Natural killer cell treated with Interleukin-12 subunit alpha and Interleukin-12 subunit beta and Interleukin-15 and Interleukin-18, amount 100 ng/mL, for 72 hours (primary cell): ENCODE measurements around the gene DIDO1. TPM values are rescaled to one million over a fixed set of nuclear protein-coding genes. Genes with fewer than 3 reads are reported as not detected.
A peak's percentile ranks its signal among the peaks of the same experiment; 100 is the strongest.

Experiments used
- ATAC-seq, 2 donors: fragments of 150-1000 bp; cut with Tn5 transposase in 1 of 2; sonication (Bioruptor Pico), chemical (Tn5 transposase) in 1 of 2; 2 replicates each; pipeline ENCODE4 v1.10.0; 2021
- DNase-seq: peaks from one replicate; pipeline ENCODE4 v3.0.0; 2022; ENCODE audit warnings: low spot score
- H3K27ac Mint-ChIP-seq, 2 donors: 1 replicate in 1 of 2; 2 replicates in 1 of 2; pipeline ENCODE4 v1.8.0; 2022; ENCODE audit warnings: mixed read lengths in 2 of 2, mild to moderate bottlenecking in 1 of 2, moderate library complexity in 1 of 2
- H3K27me3 Mint-ChIP-seq, 2 donors: 1 replicate in 1 of 2; 2 replicates in 1 of 2; pipeline ENCODE4 v1.8.0; 2022; ENCODE audit warnings: mixed read lengths in 2 of 2
- H3K36me3 Mint-ChIP-seq: one replicate; pipeline ENCODE4 v1.8.0; 2022; ENCODE audit warnings: mixed read lengths
- H3K4me1 Mint-ChIP-seq, 2 donors: 1 replicate in 1 of 2; 2 replicates in 1 of 2; pipeline ENCODE4 v1.8.0; 2022; ENCODE audit warnings: low read depth in 2 of 2, mixed read lengths in 2 of 2, mild to moderate bottlenecking in 1 of 2
- H3K4me3 Mint-ChIP-seq: one replicate; pipeline ENCODE4 v1.8.0; 2022; ENCODE audit warnings: mixed read lengths
- H3K9me3 Mint-ChIP-seq: 2 replicates; pipeline ENCODE4 v1.8.0; 2022; ENCODE audit warnings: mixed read lengths
- total RNA-seq, 2 donors: library from RNA; stranded (reverse); gene quantifications; one replicate each; pipeline ENCODE4 v1.2.3, GENCODE V29; 2022

The DIDO1 gene
- 10 to 100 TPM; 57.6 to 81.1 TPM for total RNA-seq

GRCh38 chr20:62926229-62927127 lies at the start of gene DIDO1:
Gene DIDO1, minus strand, starts transcription at chr20:62926505.
- ATAC-seq = peak; percentile 90 to 93

GRCh38 chr20:62975251-62975760 lies 49.0 kb upstream of the DIDO1 start:
- Mint-ChIP-seq H3K36me3 (no peaks in the 10 kb centered on the region), H3K4me3 (no peak overlapping the region), H3K9me3 (no peaks in the 10 kb centered on the region), H3K27ac (no peak overlapping the region), H3K27me3 (peaks cover 24 to 34% of the 10 kb centered on the region in 2 donors), H3K4me1 (peaks cover 15 to 20% of the 10 kb centered on the region in 2 donors)
- no peak for ATAC-seq
- DNase-seq = no peak

More at GRCh38 chr20:62926229-62927127, at the start of gene DIDO1:
- no peaks in the 10 kb centered on the region for H3K9me3 Mint-ChIP-seq
- DNase-seq = peak; percentile 95
- peak within 1 kb of the TSS; percentile 97 for H3K27ac Mint-ChIP-seq
- peaks cover 44 to 67% of the 10 kb centered on the region in 2 donors for H3K4me1 Mint-ChIP-seq
- H3K4me3 Mint-ChIP-seq = peak within 1 kb of the TSS; percentile 98
- no peaks in the 10 kb centered on the region for H3K36me3 Mint-ChIP-seq
- H3K27me3 Mint-ChIP-seq = no peaks in the 10 kb centered on the region

- Mint-ChIP-seq H3K36me3 (no peaks in the 10 kb centered on the region), H3K27ac (no peak overlapping the region), H3K9me3 (no peaks in the 10 kb centered on the region), H3K4me1 (peaks cover 12 to 15% of the 10 kb centered on the region in 2 donors), H3K27me3 (peaks cover 18 to 34% of the 10 kb centered on the region in 2 donors), H3K4me3 (peak overlapping the region; percentile 32)
- DNase-seq (no peak), ATAC-seq (no peak)
Measured at GRCh38 chr20:62972845-62973745, 46.8 kb upstream of the DIDO1 start.

- Mint-ChIP-seq H3K27ac (peak overlapping the region in 1 of 2 donors; percentile 0), H3K36me3 (no peaks in the 10 kb centered on the region), H3K9me3 (no peaks in the 10 kb centered on the region), H3K27me3 (peaks cover 18 to 34% of the 10 kb centered on the region in 2 donors), H3K4me1 (peaks cover 11 to 15% of the 10 kb centered on the region in 2 donors), H3K4me3 (peak overlapping the region; percentile 32)
- DNase-seq (peak; percentile 81), ATAC-seq (peak; percentile 91 to 93)
Measured at GRCh38 chr20:62971950-62972844, 45.9 kb upstream of the DIDO1 start.

- Mint-ChIP-seq H3K4me1 (peaks cover 11 to 15% of the 10 kb centered on the region in 2 donors), H3K27me3 (peaks cover 18 to 30% of the 10 kb centered on the region in 2 donors), H3K27ac (peak overlapping the region in 1 of 2 donors; percentile 0), H3K36me3 (no peaks in the 10 kb centered on the region), H3K9me3 (no peaks in the 10 kb centered on the region), H3K4me3 (peak overlapping the region; percentile 32)
- ATAC-seq (no peak), DNase-seq (no peak)
Measured at GRCh38 chr20:62971211-62971949, 45.1 kb upstream of the DIDO1 start.

GRCh38 chr20:62970307-62971210 lies 44.3 kb upstream of the DIDO1 start:
- no peak for ATAC-seq
- Mint-ChIP-seq H3K4me3 (no peak overlapping the region), H3K27me3 (peaks cover 15 to 27% of the 10 kb centered on the region in 2 donors)

DNA sequence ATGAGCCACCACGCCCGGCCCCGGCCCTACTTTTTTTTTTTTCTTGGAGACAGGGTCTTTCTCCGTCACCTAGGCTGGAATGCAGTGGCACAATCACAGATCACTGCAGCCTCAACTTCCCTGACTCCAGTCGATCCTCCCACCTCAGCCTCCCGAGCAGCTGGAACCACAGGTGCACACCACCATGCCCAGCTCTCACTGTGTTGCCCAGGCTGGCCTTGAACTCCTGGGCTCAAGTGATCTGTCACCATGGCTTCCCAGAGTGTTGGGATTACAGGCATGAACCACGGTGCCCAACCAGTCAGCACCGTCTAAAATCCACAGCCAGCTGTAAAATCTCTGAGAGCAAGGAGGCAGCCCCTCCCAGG lies 43.6 kb upstream of the DIDO1 start:
- H3K4me1 Mint-ChIP-seq = peaks cover 11 to 15% of the 10 kb centered on the region in 2 donors
- no peak overlapping the region for H3K4me3 Mint-ChIP-seq
- H3K9me3 Mint-ChIP-seq = no peaks in the 10 kb centered on the region
- peaks cover 15 to 26% of the 10 kb centered on the region in 2 donors for H3K27me3 Mint-ChIP-seq
- DNase-seq (no peak), ATAC-seq (no peak)
- no peak overlapping the region for H3K27ac Mint-ChIP-seq
- H3K36me3 Mint-ChIP-seq = no peaks in the 10 kb centered on the region

More at GRCh38 chr20:62970307-62971210, 44.3 kb upstream of the DIDO1 start:
- Mint-ChIP-seq H3K36me3 (no peaks in the 10 kb centered on the region), H3K9me3 (no peaks in the 10 kb centered on the region), H3K27ac (no peak overlapping the region), H3K4me1 (peaks cover 11 to 15% of the 10 kb centered on the region in 2 donors)
- DNase-seq = no peak

- no peak for DNase-seq
- Mint-ChIP-seq H3K27ac (no peak overlapping the region), H3K36me3 (no peaks in the 10 kb centered on the region), H3K9me3 (no peaks in the 10 kb centered on the region), H3K4me3 (no peak overlapping the region), H3K27me3 (peaks cover 14 to 20% of the 10 kb centered on the region in 2 donors), H3K4me1 (peaks cover 11 to 15% of the 10 kb centered on the region in 2 donors)
- ATAC-seq = no peak
Measured at GRCh38 chr20:62969179-62969760, 43.0 kb upstream of the DIDO1 start.

- Mint-ChIP-seq H3K4me1 (peaks cover 11 to 15% of the 10 kb centered on the region in 2 donors), H3K27me3 (peaks cover 14 to 18% of the 10 kb centered on the region in 2 donors), H3K4me3 (no peak overlapping the region), H3K9me3 (no peaks in the 10 kb centered on the region), H3K36me3 (no peaks in the 10 kb centered on the region), H3K27ac (no peak overlapping the region)
- DNase-seq = no peak
- ATAC-seq = no peak
Measured at GRCh38 chr20:62968378-62969178, 42.3 kb upstream of the DIDO1 start.

DNA sequence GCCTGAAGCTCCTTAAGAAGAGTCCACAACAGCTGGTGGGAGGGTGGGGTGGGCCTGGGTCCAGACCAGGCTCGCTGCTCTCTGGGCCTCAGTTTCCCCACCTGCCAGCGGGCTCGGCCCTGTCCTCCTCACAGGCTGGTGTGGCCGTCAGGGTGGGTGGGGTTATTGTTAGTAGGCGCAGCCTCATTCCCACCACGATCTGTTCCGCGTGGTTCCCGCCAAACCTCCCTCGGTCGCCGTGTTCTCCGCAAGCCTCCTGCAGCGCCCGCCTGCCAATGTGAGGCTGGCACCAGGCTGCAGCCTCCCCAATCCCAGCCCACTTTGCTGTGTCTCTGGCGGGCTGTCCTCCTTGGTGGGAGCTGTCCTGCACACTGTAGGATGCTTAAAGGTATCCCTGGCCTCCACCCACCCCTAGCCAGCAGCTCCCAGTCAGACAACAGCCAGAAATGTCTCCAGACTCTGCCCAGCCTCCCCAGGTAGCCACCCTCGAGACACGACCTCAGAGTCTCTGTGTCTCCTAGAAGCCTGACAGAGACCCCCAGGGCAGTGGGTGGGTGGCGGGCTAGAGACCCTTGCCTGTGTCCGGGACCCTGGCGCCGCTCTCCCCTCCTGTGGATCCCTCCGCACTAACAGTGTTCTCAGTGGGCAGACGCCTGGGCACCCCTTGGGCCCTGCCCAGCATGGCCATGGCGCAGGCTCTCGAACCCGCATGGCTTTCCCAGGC lies 41.5 kb upstream of the DIDO1 start:
- Mint-ChIP-seq H3K4me1 (peaks cover 11 to 15% of the 10 kb centered on the region in 2 donors), H3K27me3 (peaks cover 14 to 18% of the 10 kb centered on the region in 2 donors), H3K27ac (no peak overlapping the region), H3K9me3 (no peaks in the 10 kb centered on the region), H3K36me3 (no peaks in the 10 kb centered on the region), H3K4me3 (no peak overlapping the region)
- DNase-seq (no peak), ATAC-seq (no peak)
